NCI-H2081 (cell line): ENCODE results near the gene KMT2C.
A peak's percentile ranks its signal among the peaks of the same experiment; 100 is the strongest.
"Not testable (repeated sequence)": the region's sequence is repeated elsewhere in the genome, so short reads cannot be mapped to it uniquely, and the experiment has no call there.

Experiments
- DNase-seq, 2 experiments: peaks; one replicate each; lab custom pipeline; 2025; lab: John Stamatoyannopoulos, UW

KMT2C gene

DNA sequence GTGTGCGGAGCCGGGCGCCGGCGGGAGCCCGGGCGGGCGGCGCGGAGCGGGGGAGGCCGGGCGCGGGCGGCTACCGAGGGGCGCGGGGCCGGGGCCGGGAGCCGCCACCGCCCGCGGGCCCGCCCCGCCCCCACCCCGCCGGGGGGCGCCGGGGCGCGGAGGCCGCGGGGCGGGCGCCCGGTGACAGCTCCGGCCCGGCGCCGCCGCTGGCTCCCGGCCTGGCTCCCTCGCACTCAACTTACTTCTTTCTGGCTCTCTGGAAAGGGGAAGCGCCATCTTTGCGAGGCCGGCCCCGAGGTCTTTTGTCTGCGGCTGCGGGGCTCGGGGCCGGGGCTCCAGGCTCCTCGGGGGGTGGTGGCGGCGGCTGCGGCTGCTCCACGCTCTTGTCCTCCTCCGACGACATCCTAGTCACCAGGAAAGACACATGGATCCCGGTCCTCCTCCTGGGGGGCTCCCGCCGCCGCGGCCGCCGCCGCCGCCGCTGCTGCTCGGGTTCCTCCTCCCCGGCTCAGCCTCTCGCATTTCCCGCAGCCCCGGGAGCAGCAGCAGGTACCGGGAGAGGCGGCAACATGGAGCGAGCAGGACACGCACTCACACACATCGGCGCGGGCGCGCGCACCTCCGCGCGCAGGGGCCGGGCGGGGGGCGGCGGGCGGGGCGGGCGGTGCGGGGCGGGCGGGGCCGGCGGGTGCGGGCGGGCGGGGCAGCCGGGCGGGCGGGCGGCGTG is at the start of gene KMT2C:
TSS of gene KMT2C (minus strand) at position 620 of the 727 bp plus-strand sequence. CDS start at position 403, 217 bp downstream.
- peak; percentile 64 to 69 for DNase-seq

DNA sequence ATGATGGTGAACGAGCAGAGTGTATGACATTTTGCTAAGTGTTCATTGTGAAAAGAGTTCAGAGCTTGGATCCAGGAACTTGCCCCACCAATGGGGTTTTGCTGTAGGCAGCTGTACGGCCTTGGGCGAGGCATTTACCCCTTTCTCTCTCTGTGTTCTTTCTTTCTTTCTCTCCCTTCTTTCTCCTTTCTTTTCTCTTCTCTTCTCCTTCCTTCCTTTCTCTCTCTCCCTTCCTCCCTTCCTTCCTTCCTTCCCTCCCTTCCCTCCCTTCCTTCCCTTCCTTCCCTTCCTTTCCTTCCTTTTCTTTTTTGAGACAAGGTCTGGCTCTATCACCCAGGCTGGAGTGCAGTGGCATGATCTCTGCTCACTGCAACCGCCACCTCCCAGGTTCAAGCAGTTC is 45.3 kb upstream of the KMT2C start:
- no peak for DNase-seq

DNA sequence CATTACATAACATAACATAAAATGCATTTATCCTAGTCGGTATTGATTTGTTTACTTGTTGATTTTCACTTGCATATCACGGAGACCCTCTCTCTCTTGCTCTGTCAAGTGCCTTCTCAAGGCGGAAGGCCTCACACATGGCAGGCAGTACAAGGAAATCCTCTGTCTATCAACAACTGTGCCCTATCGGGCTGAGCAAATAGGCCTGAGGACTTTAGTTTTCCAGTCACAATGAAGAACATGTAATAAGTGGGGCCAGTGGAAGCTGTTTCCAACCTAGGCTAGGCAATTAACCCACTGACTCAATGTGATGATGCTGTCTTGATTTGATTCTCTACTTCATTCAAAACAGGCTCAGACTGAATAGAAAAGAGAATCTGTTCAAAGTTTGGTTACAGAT is 44.9 kb upstream of the KMT2C start:
- DNase-seq = no peak

DNA sequence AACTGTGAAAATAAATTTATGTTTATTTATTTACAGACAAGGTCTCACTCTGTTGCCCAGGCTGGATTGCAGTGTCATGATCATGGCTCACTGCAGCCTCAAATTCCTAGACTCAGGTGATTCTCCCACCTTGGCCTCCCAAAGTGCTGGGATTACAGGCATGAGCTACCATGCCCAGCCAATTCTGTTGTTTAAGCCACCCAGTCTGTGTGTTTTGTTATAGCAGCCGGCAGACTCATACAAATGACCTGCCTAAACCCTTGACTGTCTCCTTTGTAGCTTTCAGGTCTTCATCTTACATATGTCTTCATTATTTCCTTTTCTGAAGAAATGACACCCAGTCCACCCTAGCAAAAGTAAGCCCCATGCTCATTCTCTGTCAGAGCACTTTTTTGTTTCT is 43.8 kb upstream of the KMT2C start:
- DNase-seq = no peak

- DNase-seq = no peak
These were observed 42.3 kb upstream of the KMT2C start for GRCh38 chr7:152478140-152478539.

DNA sequence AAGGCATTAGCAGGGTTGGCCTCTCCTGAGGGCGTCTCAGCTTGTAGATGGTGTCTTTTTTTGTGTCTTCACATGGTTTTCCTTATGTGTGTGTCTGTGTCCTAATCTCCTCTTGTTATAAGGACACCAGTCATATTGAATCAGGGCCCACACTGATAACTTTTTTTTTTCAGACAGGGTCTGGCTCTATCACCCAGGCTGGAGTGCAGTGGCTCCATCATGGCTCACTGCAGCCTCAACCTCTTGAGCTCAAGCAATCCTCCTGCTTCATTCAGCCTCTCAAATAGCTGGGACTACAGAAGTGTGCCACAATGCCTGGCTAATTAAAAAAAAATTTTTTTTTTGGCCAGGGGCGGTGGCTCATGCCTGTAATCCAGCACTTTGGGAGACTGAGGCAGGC is 41.3 kb upstream of the KMT2C start:
- DNase-seq = no peak

- no peak for DNase-seq
These were observed 40.7 kb upstream of the KMT2C start for GRCh38 chr7:152476551-152476950.

DNA sequence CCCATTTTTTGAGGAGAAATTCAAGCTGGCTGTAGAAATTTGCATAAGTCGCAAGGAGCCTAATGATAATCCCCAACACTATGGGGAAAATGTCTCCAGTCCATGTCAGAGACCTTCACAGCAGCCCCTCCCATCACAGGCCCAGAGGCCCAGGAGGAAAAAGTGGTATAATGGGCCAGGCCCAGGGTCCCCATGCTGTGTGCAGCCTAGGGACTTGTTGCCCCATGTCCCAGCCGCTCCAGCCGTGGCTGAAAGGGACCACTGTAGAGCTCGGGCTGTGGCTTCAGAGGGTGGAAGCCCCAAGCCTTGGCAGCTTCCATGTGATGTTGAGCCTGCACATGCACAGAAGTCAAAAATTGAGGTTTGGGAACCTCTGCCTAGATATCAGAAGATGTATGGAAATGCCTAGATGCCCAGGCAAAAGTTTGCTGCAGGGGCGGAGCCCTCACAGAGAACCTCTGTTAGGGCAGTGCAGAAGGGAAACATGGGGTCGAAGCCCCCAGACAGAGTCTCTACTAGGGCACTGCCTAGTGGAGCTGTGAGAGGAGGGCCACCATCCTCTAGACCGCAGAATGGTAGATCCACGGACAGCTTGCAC is 35.3 kb upstream of the KMT2C start:
- not testable (repeated sequence) for DNase-seq

- not testable (repeated sequence) for DNase-seq
These were observed 34.6 kb upstream of the KMT2C start for GRCh38 chr7:152470251-152471022.

DNA sequence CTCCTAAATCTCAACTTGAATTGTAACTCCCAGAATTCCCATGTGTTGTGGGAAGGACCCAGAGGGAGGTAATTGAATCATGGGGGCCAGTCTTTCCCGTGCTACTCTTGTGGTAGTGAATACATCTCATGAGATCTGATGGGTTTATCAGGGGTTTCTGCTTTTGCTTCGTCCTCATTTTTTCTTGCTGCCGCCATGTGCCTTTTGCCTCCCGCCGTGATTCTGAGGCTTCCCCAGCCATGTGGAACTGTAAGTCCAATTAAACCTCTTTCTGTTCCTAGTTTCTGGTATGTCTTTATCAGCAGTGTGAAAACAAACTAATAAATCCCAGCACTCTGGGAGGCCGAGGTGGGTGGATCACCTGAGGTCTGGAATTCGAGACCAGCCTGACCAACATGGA is 33.8 kb upstream of the KMT2C start:
- DNase-seq = not testable (repeated sequence)

DNA sequence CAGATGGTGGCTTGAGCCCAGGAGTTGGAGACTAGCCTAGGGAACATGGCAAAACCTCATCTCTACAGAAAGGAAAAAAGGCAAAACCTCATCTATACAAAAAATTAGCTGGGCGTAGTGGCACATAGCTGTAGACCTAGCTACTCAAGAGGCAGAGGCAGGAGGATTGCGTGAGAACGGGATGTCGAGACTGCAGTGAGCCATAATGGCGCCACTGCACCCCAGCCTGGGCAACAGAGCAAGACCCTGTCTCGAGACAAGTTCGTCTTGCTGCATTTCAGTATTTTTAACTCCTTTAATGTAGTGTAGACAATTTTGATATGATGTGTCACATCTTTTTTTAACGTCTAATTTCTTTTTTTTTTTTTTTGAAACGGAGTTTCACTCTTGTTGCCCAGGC is 31.4 kb upstream of the KMT2C start:
- no peak for DNase-seq

DNA sequence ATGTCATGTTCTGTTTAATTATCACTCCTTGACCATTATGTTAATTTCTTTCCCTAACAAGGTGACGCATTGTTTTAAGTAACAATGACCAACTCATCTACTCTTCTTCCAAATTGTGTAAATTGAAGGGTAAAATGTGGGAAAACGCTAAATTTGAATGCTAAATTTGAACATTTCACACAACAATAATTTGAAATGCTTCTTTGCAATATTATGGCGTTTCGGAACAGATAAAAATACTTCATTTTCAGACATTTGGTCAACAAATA is 29.2 kb upstream of the KMT2C start:
- DNase-seq = no peak

DNA sequence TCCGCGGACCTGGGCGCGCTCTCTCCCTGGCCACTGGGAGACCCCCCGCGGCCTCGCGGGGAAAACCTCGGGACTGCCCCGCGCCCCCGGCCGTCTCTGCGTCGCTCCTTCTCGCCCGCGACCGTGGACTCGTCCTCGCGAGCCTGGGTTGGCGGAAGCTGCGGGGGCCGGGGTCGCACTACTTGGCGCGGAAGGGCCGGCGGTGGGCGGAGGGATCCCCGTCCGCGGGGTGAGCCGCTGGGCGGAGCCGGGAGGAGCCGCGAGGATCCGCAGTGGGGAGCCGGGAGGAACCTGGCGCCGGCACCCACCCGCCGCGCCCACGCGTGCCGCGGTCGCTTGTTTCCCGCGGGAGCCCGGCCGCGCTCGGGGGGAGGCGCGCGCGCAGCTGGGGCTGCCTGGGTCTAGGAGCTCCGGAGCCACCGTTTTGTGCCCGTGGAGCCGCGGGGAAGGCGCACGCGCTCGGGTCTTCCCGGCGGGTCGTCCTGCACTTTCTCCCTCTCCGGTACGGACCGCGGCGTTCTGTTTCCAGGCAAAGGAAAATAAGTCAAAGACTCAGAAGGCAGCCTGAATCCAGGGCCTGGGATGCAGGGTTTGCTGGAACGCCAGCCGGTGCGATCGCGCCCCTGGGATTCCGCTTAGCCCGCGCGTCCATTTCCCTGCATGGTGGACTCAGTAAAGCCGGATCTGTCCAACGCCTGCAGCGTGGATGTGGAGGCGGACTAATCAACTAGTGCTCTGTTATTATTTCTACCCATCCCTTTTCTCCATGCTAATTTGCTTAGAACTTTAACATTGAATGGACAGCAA is 28.7 kb upstream of the KMT2C start:
- peak; percentile 80 to 84 for DNase-seq

DNA sequence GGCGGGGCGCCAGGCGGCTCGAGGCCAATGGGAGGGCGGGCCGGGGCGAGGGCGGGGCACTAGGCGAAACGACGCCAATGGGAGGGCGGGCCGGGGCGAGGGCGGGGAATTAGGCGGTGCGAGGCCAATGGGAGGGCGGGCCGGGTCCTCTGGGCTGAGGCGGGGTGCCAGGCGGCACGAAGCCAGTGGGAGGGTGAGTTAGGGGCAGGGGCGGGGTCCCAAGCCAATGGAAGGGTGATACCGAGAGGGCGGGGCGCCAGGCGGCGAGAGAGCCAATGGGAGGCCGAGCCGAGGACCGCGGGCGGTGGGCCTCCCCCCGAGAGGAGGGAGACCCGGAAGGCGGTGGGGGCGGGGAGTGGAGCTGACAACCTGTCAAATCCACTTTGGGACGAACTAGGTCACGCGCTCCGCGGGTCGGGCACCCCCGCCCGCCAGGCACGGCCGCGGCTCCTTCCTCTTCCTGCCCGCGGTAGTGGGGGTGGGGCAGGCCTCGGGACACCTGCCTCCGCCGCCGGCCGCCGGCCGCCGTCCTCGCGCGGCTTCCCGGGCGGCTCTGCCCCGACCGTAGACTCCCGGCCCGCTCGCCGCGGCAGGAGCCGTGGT is 28.0 kb upstream of the KMT2C start:
- DNase-seq = peak; percentile 100

DNA sequence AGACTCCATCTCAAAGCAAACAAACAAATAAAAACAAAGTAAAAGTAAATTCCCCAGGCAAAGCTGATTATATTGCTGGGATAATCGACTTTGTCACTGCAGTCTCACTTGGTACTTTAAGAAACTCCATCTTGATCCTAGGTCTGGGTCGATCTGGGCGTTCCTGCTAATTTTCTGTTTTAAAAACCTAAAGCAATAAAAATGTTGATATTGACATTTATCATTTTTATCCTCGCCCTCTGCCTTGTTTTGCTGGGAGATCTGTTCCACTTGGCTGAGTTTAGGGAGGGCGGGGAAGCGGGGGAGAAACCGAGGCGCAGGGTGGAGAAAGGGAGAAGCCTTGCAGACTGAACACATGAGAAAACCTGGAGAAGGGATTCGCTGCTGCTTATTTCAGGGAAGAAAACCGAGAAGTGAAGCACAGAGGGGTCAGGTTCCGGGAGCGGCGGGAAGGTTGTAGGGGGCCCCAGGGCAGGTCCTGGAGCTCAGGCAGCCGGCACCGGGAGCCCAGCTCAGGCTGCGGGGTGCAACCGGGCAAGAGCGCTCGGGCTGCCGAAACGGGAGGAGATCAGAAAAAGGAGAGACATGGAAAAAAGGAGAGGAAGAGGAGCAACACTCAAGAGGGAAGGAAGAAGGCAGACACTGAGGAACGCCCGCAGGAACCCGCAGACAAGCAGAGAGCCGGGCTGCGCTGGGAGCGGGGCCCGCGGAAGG is 27.3 kb upstream of the KMT2C start:
- peak; percentile 42 to 53 for DNase-seq

- peak; percentile 58 to 76 for DNase-seq
These were observed 24.0 kb upstream of the KMT2C start for GRCh38 chr7:152459724-152460251.

DNA sequence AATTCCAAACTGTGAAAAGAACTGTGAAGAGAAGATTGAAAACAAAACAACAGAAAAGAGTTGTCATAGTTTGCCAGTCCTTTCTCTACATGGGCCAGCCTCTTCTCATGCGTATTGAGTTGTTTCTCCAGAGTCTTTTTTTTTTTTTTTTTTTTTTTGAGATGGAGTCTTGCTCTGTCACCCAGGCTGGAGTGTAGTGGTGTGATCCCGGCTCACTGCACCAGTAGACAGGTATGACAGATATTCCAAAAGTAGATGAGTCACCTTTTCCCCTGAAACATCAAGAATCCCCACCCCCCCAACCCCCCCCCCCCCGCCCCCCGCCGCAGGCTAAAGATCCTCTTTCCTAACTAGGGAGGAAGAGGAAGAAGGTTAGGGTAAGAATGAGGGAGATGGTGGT is 15.6 kb upstream of the KMT2C start:
- no peak for DNase-seq

- not testable (repeated sequence) for DNase-seq
These were observed 9.7 kb upstream of the KMT2C start for GRCh38 chr7:152445386-152446008.

DNA sequence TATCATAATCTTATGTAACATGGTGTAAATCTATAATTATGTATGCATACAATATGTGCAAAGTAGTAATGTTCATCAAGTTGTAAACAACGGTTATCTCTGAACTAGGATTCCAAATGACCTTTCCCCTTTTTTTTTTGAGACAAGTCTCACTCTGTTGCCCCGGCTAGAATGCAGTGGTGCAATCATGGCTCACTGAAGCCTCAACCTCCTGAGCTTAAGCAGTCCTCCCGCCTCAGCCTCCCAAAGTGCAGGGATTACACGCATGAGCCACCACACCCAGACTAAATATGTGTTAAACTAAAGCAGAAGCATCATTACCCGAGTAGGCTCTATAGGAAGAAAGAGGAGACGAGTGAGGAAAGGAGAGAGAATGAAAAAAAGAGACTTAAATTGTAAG is 7.8 kb upstream of the KMT2C start:
- DNase-seq = no peak

- no peak for DNase-seq
These were observed 6.6 kb upstream of the KMT2C start for GRCh38 chr7:152442330-152442835.
